HG03378 (cell line): ENCODE measurements around the gene ZNF692.
A peak's percentile ranks its signal among the peaks of the same experiment; 100 is the strongest.

Source experiments
- ATAC-seq: cut with Tn5 transposase; IDR thresholded peaks from one replicate; pipeline ENCODE4 v1.9.1; 2021; ENCODE audit warnings: mild to moderate bottlenecking, moderate library complexity; ENCODE audit not compliant: unreplicated experiment

ZNF692 gene

DNA sequence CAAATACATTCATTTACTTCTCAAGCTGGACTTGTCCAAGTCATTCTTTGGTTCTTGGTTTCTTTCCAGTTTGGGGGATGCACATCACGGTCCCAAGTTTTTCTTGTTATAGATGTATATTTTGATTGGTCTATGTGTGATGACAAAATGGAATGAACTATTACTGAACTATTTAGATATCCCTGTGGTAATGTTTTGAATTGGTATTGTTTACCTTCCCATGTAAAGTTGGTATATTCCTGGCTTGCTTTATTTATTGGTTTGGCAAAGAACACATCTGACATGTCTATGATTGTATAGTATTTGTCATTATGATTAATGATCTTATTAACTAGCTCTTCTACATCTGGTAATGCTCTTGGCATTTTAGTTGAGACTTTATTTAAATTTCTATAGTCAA, 22.4 kb upstream of the ZNF692 start:
- no peak for ATAC-seq

GRCh38 chr1:248873993-248874533, 15.2 kb upstream of the ZNF692 start:
- ATAC-seq: peak; percentile 65

DNA sequence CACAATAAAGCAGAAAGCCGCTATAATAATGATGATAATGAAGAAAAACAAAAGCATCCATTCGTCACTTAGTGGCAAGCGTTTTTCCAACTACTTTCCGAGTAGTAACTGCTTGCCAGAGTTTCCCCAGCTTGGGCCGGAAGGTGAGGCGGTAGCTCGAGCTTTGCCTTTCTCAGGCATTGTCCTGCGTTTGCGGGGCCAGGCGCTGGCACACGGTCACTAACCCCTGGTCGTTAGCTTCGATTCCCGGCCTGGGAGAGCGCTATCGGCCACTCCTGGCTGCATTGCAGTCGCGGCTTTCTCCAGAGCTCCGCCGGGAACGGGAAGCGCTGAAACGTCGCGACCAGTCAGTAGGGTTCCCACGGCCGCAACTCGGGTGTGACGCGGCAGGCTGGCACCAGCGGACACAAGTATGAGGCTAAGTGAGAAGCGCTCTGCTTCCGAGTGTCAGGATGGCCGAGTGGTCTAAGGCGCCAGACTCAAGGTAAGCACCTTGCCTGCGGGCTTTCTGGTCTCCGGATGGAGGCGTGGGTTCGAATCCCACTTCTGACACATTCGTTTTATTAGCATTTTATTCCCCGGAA, 14.6 kb upstream of the ZNF692 start:
- ATAC-seq: peak; percentile 73

- peak; percentile 30 for ATAC-seq
These were observed 14.0 kb upstream of the ZNF692 start for GRCh38 chr1:248872752-248873408.

GRCh38 chr1:248871837-248872401, 13.0 kb upstream of the ZNF692 start:
- ATAC-seq: no peak

GRCh38 chr1:248862998-248863881, 4.4 kb upstream of the ZNF692 start:
- ATAC-seq: peak; percentile 68

GRCh38 chr1:248862695-248862997, 3.8 kb upstream of the ZNF692 start:
- peak; percentile 5 for ATAC-seq

- no peak for ATAC-seq
These were observed 2.7 kb upstream of the ZNF692 start for GRCh38 chr1:248861616-248862015.

DNA sequence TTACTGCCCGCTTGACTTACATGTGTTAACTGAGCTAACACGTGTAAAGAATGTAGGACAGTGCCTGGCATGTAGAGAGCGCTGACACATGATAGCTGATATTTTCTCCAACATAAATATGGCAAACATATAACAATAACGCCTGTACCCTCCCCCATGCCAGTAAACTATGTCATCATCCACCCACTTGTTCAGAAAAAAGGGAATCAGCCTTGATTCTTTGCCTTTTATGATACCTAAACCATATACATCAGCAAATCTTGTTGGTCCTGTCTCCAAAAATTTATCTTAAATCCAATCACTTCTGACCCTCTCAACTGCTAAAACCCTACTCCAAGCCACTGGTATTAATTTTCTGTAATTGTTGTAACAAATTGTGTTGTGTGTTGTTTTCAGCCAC, 1.1 kb upstream of the ZNF692 start:
- ATAC-seq: no peak

DNA sequence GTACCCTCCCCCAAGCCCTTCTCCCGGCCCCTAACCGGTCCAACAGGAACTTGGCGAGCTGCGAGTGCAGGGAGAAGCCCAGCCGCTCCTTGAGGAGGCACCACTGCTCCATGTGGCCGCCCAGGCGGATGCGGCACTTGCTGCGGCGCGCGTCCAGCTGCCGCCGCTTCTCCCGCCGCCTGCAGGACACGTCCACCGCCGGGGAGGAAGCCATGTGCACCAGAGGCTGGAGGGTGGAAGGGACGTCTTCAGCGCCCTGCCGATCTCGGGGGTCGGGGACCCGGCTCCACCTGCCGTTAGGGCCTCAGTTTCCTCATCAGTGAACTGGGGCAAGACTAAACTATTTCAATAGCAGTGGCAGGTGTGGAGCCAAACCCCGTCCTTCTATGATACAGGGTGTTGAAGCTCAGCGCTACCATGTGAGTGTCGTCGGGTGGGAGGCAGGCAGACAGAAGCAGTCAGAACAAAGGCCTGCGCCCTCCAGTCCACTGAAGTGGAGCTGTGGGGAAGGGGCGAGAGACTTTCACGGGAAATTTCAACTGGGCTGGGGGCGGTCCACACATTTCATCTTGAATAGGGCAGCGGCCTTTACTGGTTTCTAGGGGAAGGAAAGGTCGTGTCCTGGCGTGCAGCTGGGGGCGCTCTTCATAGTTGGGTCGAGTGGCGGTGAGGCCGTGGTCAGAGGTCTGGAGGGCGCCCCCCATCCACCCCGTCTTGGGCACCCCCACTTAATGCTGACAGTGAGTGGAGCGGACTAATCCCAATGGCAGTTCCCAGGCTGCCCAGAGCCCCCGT, 592 bp downstream of the ZNF692 start:
- peak; percentile 31 for ATAC-seq

- no peak for ATAC-seq
These were observed 1.2 kb downstream of the ZNF692 start for GRCh38 chr1:248857749-248858095.

DNA sequence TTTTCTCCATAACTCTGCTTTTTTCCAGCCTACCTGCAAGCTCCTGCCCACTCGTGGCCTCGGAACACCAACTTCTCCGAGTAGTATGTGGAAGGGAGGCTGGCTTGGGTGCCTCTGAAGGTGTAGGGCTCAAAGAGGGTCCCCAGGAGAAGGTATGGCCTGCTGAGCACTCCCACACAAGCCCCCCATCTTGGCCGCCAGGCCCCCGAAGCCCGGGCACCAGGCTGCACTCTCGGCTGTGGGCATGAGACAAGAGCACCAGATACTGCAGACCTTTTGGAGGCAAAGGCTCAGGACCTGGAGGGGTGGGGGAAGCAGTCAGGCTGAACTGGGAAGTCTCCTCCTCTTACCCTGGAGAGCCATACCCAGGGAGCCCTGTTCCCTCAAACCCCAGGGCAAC, 1.7 kb downstream of the ZNF692 start:
- ATAC-seq: no peak

DNA sequence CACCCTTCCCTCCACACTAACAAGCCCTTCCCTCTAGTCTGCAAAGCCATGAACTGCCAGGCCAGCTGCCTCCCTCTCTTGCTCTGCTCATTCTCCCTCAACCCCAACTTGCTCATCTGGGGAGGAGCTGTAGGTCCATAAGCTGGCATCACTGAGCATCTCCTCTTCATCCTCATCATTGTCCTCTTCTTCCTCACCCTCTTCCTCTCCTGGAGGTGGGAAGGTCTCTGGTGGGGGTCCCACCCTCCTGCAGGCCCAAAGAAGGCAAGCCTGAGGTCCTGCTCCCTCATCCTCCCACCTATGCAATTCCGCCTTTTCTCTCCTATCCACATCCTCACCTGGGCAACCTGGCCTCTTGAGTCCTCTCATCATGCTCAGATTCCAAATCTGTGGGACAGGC, 2.7 kb downstream of the ZNF692 start:
- no peak for ATAC-seq

- no peak for ATAC-seq
These were observed 3.3 kb downstream of the ZNF692 start for GRCh38 chr1:248855580-248855979.

DNA sequence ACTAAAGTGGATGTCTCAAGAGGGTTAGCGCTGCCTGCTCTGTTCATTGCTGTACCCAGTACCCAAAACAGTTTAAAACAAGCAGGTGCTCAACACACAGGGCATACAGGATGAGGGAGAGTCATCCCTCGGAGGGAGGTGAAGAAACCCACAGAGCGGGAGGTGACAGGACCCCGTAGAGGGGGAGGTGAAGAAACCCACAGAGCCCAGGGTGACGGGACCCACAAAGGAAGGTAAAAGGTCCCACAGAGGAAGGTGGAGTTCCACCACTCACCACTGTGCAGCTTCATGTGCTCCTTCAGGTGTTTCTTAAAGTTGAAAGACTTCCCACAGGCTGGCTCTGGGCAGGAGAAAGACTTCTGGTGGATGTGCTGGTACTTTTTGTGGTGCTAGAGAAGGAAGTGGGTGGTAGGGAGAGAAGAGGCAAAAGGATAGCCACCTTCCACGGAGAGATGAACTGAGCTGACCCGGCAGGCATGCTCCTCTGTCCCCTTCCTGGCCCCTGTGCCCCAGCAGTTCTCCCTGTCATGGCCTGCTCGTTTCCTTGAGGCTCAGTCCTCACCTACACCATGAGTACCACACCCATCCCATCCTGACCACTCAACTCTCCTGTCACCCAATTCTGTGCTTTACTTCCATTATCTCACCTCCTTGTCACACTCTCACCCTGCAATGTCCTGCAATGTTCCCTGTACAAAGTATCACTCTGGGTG, 5.1 kb downstream of the ZNF692 start:
- ATAC-seq: no peak

DNA sequence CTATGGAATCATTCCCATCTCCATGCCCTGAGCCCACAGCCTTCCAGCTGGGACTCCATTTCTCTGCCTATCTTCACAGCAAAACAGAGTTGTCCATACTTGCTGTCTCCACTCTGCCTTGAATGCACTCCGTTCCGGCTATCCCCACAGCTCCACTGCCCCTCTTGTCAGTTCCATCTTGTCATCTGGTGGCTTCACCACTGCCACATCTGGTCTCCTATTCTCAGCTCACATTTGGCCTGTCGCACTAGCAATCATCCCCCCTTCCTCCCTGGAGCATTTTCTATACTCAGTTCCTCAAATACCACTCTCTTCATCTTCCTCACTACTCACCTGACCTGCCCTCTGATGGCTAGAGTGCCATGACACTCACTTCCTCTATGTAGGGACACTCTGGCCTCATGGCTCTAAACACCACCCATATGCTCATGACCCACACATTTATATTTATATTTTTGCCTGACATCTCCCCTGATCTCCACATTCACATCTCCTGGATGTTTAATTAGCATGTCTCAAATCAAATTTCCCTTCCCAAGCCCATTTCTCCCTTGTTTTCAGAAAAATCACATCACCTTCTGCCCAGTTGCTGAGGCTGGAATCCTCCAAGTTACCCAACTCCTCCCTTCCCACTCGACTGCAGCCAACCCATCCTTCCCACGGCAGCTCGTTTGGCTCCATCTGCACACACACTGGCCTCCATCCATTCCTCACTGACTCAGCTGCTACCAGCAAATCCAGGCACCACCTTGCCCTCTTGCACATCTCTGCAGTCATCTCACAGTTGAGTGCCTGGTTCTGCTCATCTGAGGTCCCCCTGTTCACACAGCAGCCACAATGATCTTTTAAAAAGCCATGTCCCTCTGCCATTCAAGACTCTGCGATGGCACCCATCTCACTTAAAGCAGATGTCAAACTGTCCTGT, 6.1 kb downstream of the ZNF692 start:
- no peak for ATAC-seq

DNA sequence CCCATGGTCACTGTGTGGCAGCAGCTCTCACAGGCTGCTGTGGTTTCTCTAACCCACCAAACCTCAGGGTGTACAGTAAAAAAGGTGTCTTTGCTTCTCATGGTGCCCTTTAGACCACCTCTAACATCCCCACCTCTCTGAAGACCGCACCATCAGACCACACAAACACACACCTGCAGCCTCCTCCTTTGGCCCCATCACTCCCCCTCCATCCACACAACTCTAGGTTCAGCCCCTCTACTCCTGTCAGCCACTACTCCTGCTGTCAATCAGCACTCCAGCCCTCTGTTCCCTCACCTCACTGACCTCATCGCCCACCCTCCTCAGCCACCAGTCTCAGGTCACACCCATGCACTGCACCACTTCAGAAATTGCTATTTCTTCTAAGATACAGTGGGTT, 7.5 kb downstream of the ZNF692 start:
- ATAC-seq: no peak

DNA sequence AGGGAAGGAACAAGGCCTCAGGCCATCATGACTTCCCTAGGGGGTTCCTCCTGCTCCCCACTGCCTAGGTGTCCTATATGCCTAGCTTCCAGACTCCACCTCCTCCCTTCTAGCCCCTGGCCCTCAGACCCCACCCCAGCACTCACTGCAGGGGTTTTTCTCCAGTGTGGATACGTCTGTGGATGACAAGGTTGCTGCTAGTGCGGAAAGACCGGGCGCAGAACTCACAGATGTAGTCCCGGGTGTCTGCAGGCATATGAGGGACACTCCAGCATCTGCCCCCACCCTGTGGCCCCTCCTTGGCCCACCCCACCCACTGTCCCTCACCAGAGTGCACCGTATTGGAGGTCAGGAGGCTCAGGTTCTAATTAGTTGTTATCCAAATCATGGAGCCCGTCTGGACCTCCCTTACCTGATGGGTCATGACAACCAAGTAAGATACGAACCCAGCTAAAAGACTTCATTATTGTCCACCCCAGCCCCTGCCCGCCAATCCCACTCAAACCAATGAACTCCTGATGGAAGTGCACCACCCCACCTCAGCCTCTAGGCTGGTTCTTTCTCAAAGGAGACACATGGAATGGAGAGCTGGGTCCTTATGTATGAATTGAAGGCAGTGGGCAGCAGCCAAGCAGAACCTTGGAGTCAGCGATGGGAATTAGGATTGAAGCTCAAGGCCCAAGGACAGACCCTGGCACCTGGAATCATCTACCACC, 8.2 kb downstream of the ZNF692 start:
- no peak for ATAC-seq

- no peak for ATAC-seq
These were observed 8.8 kb downstream of the ZNF692 start for GRCh38 chr1:248850124-248850523.
